ENCODE results near the gene MUSTN1. TPM values are rescaled to one million over a fixed set of nuclear protein-coding genes. Genes with fewer than 3 reads are reported as not detected.

Gene MUSTN1
- total and polyA plus RNA-seq, 2 experiments from 2014 or later: 1.2 to 1.4 TPM

GRCh38 chr3:52839892-52840545 lies 5.2 kb upstream of the MUSTN1 start (continued):
- TF ChIP-seq ZNF462 (CRISPR knock-in tag; IDR thresholded peaks at IDR 0.05): no peak
- no peak for TF ChIP-seq CREB1 (CRISPR knock-in tag; IDR thresholded peaks at IDR 0.05; ENCODE audit: low read depth)
- no peak for TF ChIP-seq NANOG (IDR thresholded peaks at IDR 0.05; ENCODE audit: borderline replicate concordance)
- TF ChIP-seq POLR2AphosphoS5 (IDR thresholded peaks at IDR 0.05; ENCODE audit: low read depth): no peak
- TF ChIP-seq ETS1 (IDR thresholded peaks at IDR 0.05): no peak
- TF ChIP-seq ZNF114 (CRISPR knock-in tag; IDR thresholded peaks at IDR 0.05): no peak
- TF ChIP-seq ZNF331 (CRISPR knock-in tag; IDR thresholded peaks at IDR 0.05; ENCODE audit: low read depth): no peak

GRCh38 chr3:52839268-52839575 lies 4.4 kb upstream of the MUSTN1 start:
- Mint-ChIP-seq H3K27me3 (ENCODE audit: insufficient read depth, low read depth, poor library complexity) (peaks cover 13% of the 10 kb centered on the region), H3K36me3 (ENCODE audit: low read depth) (peaks cover 15% of the 10 kb centered on the region; the same call in 2 of the 3 replicates), H3K27ac (no peak overlapping the region), H3K9me3 (no peaks in the 10 kb centered on the region), H3K4me1 (peaks cover 13% of the 10 kb centered on the region), H3K4me3 (no peak overlapping the region)
- no peaks in the 10 kb centered on the region for H3K9me2 ChIP-seq (ENCODE audit: insufficient read depth)
- H3K4me3 ChIP-seq: no peak overlapping the region
- H3F3A ChIP-seq (replicated peaks; ENCODE audit: low read depth): no peaks in the 10 kb centered on the region
- no peaks in the 10 kb centered on the region for H3K4me1 ChIP-seq (ENCODE audit: insufficient read depth)
- DNase-seq (ENCODE audit: low spot score): no peak
- no peaks in the 10 kb centered on the region for H4K20me1 ChIP-seq (replicated peaks; ENCODE audit: insufficient read depth)
- H3K36me3 ChIP-seq (ENCODE audit: insufficient read depth): no peaks in the 10 kb centered on the region; the same call in 1 of the 2 replicates
- no peak overlapping the region for H2AFZ ChIP-seq
- H3K79me2 ChIP-seq (replicated peaks; ENCODE audit: insufficient read depth): no peaks in the 10 kb centered on the region
- no peak for ATAC-seq
- H3K27me3 ChIP-seq (ENCODE audit: insufficient read depth): no peaks in the 10 kb centered on the region
- H3K4me2 ChIP-seq: no peak overlapping the region
- H3K27ac ChIP-seq (ENCODE audit: low read depth): no peak overlapping the region
- TF ChIP-seq CTCF (conservative IDR thresholded peaks at IDR 0.05; ENCODE audit: low read depth in 2 of 2): no peak
- no peak for TF ChIP-seq POLR2AphosphoS5 (IDR thresholded peaks at IDR 0.05; ENCODE audit: low read depth)
- TF ChIP-seq EZH2phosphoT487 (IDR thresholded peaks at IDR 0.05; ENCODE audit: unreplicated experiment): no peak

Data from GM23338 (cell line).